HG03439 (cell line): ENCODE measurements around the gene SOX8.
"Not testable (repeated sequence)": the region's sequence is repeated elsewhere in the genome, so short reads cannot be mapped to it uniquely, and the experiment has no call there.

Source experiments
- ATAC-seq: cut with Tn5 transposase; IDR thresholded peaks from one replicate; pipeline ENCODE4 v1.9.1; 2021; ENCODE audit warnings: mild to moderate bottlenecking, moderate library complexity; ENCODE audit not compliant: unreplicated experiment

The SOX8 gene

DNA sequence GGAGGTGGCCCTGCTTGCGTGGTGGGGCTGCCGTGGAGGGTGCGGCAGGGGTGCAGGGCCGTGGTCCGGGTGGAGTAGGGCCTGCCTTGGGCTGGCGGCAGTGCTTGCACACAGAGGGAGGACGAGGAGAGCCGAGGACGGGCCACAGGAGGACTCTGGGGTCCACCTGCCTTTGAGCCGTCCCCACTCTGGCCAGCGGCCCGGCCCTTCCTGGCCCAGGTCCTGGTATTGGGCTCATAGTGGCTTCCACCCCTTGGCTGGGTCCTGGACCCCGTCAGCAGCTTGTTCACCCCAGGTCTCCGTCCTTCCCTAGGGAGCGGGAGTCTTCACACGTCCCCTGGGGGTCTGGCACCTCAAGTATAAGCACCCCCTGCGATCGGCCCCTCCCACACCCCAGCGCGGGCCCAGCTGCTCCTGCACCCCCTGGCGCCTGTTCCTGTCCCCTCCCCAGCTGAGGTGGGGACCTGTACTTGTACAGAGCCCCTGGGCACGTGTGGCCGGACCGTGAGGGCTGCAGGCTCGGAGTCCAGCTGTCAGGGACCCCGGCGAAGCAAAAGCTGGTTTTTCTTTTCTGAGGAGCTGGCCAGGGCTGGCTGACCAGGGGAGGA, 40.1 kb downstream of the SOX8 start:
- no peak for ATAC-seq

DNA sequence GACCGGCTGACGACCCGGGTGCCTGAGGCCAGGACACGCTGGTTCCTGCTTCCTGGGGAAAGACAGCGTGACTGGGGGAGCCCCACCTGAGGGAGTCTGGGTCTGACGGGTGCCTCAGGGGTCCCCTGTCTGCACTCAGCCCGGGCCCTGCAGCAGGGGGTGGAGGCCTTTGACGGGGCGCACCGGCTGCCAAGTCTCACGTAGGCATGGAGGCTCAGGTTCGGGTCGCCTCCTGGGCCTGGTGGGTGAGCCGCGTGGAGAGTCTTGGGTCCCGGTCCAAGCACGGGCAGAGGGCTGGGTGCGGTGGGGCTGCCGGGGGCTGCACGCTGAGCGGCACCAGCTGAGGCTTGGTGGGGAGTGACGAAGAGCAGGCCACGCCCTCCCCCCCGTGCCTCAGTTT, 40.9 kb downstream of the SOX8 start:
- no peak for ATAC-seq

DNA sequence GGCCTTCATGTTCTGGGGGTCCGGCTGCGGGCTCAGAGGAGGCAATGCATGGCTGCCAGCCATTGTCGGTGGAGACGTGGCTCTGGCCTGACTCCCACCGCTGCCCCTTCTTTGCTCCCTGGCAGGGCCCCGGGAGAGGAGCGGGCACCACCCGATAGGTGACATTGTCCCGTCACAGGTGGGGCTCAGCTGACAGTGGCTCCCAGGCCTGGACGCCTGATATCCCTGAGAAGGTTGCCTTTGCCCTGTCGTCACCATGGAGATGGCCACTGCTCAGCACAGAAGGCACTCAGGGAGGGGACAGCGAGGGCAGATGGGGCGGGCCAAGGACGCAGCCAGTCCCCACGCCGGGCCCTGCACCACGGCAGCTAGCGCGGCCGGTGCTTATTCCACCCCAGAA, 42.6 kb downstream of the SOX8 start:
- ATAC-seq = no peak

GRCh38 chr16:1025183-1025809, 43.7 kb downstream of the SOX8 start:
- ATAC-seq = not testable (repeated sequence)

DNA sequence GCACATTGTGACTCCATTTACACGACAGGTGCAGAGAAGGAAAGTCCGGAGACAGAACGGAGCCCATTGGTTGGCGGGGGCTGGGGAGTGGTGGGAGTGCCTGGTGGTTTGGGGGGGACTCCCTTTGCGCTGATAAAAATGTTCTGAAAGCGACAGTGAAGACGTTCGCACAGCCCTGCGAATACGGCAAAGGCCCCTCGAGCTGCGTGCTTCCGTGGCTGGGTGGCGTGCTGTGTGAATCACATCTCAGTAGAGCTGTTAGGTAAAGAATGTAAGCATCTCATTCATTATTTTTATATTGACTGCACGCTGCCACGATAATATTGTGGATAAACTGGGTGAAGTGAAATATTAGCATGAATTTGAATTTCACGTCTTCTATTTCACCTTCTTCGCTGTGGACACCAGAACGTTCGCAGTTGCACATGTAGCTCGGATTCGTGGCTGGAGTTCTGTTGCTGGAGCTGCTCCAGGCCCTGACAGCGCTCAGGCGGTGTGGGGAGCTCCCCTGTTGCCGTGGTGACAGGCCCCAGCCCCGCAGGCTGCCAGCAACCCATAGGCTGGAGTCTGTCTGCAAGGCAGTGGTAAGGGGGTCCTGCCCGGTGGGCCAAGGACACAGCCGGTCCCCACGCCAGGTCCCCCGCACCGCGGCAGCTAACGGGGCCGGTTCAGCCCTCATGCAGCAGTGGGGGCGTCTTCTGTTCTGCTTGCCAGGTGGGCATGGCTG, 44.6 kb downstream of the SOX8 start:
- no peak for ATAC-seq

DNA sequence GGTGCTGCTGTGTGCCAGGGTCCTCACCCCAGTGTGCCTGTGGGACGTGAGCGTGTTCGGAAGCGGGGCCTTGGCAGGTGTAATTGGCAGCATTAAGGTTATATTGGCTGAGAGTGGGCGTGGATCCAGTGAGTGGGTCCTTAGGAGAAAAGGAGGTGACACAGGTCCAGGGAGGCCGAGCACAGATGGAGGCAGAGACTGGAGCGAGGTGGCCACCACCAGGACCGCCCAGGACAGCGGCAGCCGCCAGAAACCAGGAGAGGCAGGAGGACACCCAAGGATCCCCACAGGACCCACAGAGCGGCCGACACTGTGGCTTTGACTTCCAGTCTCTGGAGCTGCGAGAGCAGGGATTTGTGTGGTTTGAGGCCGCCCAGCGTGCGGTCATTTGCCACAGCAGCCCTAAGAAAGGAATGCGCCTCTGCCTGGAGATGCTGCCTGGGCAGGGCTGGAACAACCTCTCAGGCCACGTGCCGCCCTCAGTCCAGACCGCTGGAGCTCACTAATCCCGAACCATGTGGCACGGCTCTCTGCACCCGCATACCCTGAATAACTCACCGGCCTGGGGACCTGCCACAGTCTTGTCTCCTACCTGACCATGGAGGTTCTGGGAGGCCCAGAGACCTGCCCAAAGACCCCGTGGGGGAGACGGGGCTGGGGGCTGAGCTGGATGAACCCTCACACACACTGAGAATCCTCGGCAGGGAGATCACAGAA, 45.4 kb downstream of the SOX8 start:
- ATAC-seq = no peak

- no peak for ATAC-seq
These were observed 45.9 kb downstream of the SOX8 start for GRCh38 chr16:1027501-1027815.

- ATAC-seq = no peak
These were observed 46.5 kb downstream of the SOX8 start for GRCh38 chr16:1028056-1028455.

- no peak for ATAC-seq
These were observed 47.1 kb downstream of the SOX8 start for GRCh38 chr16:1028524-1029258.

GRCh38 chr16:1029259-1029545, 47.6 kb downstream of the SOX8 start:
- ATAC-seq = no peak

DNA sequence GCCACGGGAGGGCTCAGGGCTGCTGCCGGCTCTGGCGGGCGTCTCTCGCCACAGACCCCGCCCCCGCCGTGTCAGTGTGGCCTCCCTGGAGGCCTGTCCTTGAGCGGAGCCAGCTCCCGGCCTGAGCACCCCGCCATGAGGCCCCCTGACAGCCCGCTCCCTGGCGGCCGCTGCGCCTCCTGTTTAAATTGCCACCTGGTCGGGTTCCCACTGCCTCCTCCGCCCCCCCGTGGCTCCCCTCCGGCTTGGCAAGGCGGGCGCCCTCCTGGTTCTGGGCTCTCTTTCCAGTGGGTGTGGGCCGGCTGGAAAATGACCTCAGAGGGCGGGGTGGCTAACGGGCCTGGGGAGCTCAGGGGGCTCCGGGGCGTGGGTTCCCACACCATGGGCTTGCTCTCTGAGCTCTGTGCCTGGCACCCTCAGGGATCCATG, 48.9 kb downstream of the SOX8 start:
- no peak for ATAC-seq

GRCh38 chr16:1031666-1032065, 50.1 kb downstream of the SOX8 start:
- no peak for ATAC-seq

DNA sequence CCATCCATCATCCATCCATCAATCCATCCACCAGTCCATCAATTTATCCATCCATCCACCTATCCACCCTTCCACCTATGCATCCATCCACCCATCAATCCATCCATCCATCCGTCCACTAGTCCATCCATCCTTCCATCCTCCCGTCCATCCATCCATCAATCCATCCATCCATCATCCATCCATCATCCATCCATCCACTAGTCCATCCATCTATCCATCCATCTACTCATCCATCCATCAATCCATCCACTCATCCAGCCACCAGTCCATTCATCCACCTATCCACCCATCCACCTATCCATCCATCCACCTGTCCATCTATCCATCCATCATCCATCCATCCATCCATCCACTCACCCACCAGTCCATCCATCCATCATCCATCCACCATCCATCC, 51.0 kb downstream of the SOX8 start:
- ATAC-seq = no peak

GRCh38 chr16:1033128-1033679, 51.6 kb downstream of the SOX8 start:
- no peak for ATAC-seq

GRCh38 chr16:1034230-1035065, 52.9 kb downstream of the SOX8 start:
- ATAC-seq = no peak

DNA sequence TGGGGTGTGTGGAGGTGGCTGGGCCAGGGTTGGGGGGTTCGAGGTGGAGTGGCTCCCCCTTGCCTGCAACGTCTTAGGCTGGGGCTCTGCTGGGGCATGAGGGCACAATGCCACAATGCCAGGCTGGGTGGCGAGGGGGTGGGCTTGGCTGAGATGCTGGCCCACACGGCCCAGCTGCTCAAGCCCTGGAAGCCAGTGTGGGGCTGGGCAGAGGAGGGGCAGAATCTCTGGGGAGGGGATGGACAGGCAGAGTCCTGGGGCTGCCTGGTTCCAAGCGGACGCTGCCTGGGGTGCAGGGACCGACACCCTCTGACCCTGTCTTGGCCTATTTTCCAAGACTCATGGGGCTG, 53.5 kb downstream of the SOX8 start:
- no peak for ATAC-seq

GRCh38 chr16:1036166-1036565, 54.6 kb downstream of the SOX8 start:
- ATAC-seq = no peak
